H1 (cell line): Measurements from ENCODE around the gene RHOXF2. TPM values are rescaled to one million over a fixed set of nuclear protein-coding genes. Genes with fewer than 3 reads are reported as not detected.

Experiments
- CTCF ChIA-PET: fragments of 300-600 bp; sonication (Branson Sonifier 250); formaldehyde crosslinking; loops from one replicate; lab custom pipeline; 2021; ENCODE audit not compliant: partially characterized antibody; lab: Charles Lee
- POLR2A ChIA-PET: fragments of 300-600 bp; sonication (Branson Sonifier 250); formaldehyde crosslinking; loops from one replicate; lab custom pipeline; 2021; ENCODE audit warnings: inconsistent platforms; ENCODE audit not compliant: partially characterized antibody; lab: Charles Lee
- DNase-seq, 2 experiments: peaks; one replicate each; pipeline versions ENCODE4 v3.0.0 to v3.0.0-alpha.2; 2010 to 2022; ENCODE audit warnings: low spot score in 2 of 2, low read depth in 1 of 2, mixed read lengths in 1 of 2
- FAIRE-seq: peaks from 2 replicates; lab custom pipeline; 2011; peaks lifted over from hg19 to GRCh38; lab: Jason Lieb, UNC
- H2AFZ ChIP-seq: 2 replicates; pipeline ENCODE4 v1.8.1; 2012; ENCODE audit warnings: low read length, inconsistent platforms
- H2AK5ac ChIP-seq: 2 replicates; pipeline ENCODE4 v1.6.1; 2013; ENCODE audit warnings: low read depth, low read length
- H2BK120ac ChIP-seq: replicated peaks from 2 replicates; pipeline ENCODE3; 2013; ENCODE audit warnings: low read depth, low read length, inconsistent platforms
- H2BK12ac ChIP-seq: 2 replicates; pipeline ENCODE4 v1.6.1; 2013; ENCODE audit warnings: low read depth, low read length
- H2BK15ac ChIP-seq: 2 replicates; pipeline ENCODE4 v1.6.1; 2013; ENCODE audit warnings: low read length
- H2BK20ac ChIP-seq: 2 replicates; pipeline ENCODE4 v1.6.1; 2013; ENCODE audit warnings: low read length
- H2BK5ac ChIP-seq: 2 replicates; pipeline ENCODE4 v1.6.1; 2013; ENCODE audit warnings: low read depth, low read length
- H3K14ac ChIP-seq: 2 replicates; pipeline ENCODE4 v1.6.1; 2013; ENCODE audit warnings: inconsistent platforms; ENCODE audit not compliant: insufficient read length
- H3K18ac ChIP-seq: 2 replicates; pipeline ENCODE4 v1.6.1; 2013; ENCODE audit warnings: low read length; ENCODE audit errors: extremely low read depth
- H3K23ac ChIP-seq: 2 replicates; pipeline ENCODE4 v1.6.1; 2013; ENCODE audit warnings: inconsistent platforms; ENCODE audit not compliant: insufficient read length
- H3K23me2 ChIP-seq: 2 replicates; pipeline ENCODE4 v1.6.1; 2013; ENCODE audit warnings: low read depth, low read length
- H3K27ac ChIP-seq: 2 replicates; pipeline ENCODE4 v1.6.1; 2011; ENCODE audit warnings: low read depth, low read length, inconsistent platforms
- H3K27me3 ChIP-seq, 4 experiments: replicated peaks in 1 of 4; 1 replicate in 1 of 4; 2 replicates in 3 of 4; pipeline versions ENCODE4 v1.6.1 to v1.8.1; 2011 to 2013; ENCODE audit warnings: low read length in 3 of 4, mild to moderate bottlenecking in 3 of 4, inconsistent platforms in 2 of 4, mixed read lengths in 2 of 4, moderate library complexity in 1 of 4; ENCODE audit not compliant: control insufficient read depth in 3 of 4, insufficient read depth in 3 of 4; ENCODE audit errors: extremely low read depth in 1 of 4
- H3K36me3 ChIP-seq, 4 experiments: 2 replicates each; pipeline versions ENCODE4 v1.6.1 to v1.8.1; 2011 to 2013; ENCODE audit warnings: mild to moderate bottlenecking in 4 of 4, low read length in 3 of 4, moderate library complexity in 2 of 4, control low read depth in 1 of 4, inconsistent platforms in 1 of 4; ENCODE audit not compliant: insufficient read depth in 4 of 4, control insufficient read depth in 2 of 4
- H3K4ac ChIP-seq: replicated peaks from 2 replicates; pipeline ENCODE3; 2013; ENCODE audit warnings: low read length, low read depth, mixed read lengths, inconsistent platforms; ENCODE audit not compliant: insufficient read length
- H3K4me1 ChIP-seq, 4 experiments: replicated peaks in 1 of 4; 1 replicate in 1 of 4; 2 replicates in 3 of 4; pipeline versions ENCODE4 v1.6.1 to v1.8.1; 2011 to 2013; ENCODE audit warnings: low read length in 3 of 4, inconsistent platforms in 2 of 4, mixed read lengths in 1 of 4; ENCODE audit not compliant: insufficient read depth in 4 of 4, control insufficient read depth in 3 of 4
- H3K4me2 ChIP-seq, 2 experiments: 2 replicates each; pipeline versions ENCODE4 v1.6.1 to v1.8.1; 2011 to 2013; ENCODE audit warnings: low read depth in 2 of 2, low read length in 2 of 2, control low read depth in 1 of 2, inconsistent platforms in 1 of 2, mild to moderate bottlenecking in 1 of 2; ENCODE audit not compliant: insufficient read depth in 1 of 2
- H3K4me3 ChIP-seq, 4 experiments: fragments of 200-600, 300-600 bp in 1 of 4; sonication (generic), shearing (Covaris generic), sonication (Bioruptor Twin) in 1 of 4; 2 replicates each; pipeline versions ENCODE4 v1.5.1 to v1.8.1; 2011 to 2016; ENCODE audit warnings: low read length in 4 of 4, low read depth in 3 of 4, control low read depth in 2 of 4, inconsistent platforms in 2 of 4, mild to moderate bottlenecking in 2 of 4, mixed read lengths in 1 of 4, moderate library complexity in 1 of 4; ENCODE audit not compliant: insufficient read depth in 2 of 4; ENCODE audit errors: extremely low read depth in 1 of 4
- H3K56ac ChIP-seq: replicated peaks from 2 replicates; pipeline ENCODE3; 2013; ENCODE audit warnings: low read depth, mild to moderate bottlenecking, mixed read lengths, low read length, inconsistent platforms; ENCODE audit not compliant: insufficient read length
- H3K79me1 ChIP-seq: 2 replicates; pipeline ENCODE4 v1.6.1; 2013; ENCODE audit warnings: low read depth, low read length, control low read depth
- H3K79me2 ChIP-seq, 2 experiments: 2 replicates each; pipeline versions ENCODE4 v1.6.1 to v1.8.1; 2012 to 2013; ENCODE audit warnings: low read length in 2 of 2, mild to moderate bottlenecking in 2 of 2, inconsistent platforms in 1 of 2; ENCODE audit not compliant: insufficient read depth in 2 of 2, control insufficient read depth in 1 of 2
- H3K9ac ChIP-seq, 4 experiments: replicated peaks in 1 of 4; 1 replicate in 1 of 4; 2 replicates in 3 of 4; pipeline versions ENCODE4 v1.6.1 to v1.8.1; 2011 to 2013; ENCODE audit warnings: low read depth in 3 of 4, low read length in 3 of 4, control low read depth in 2 of 4, mild to moderate bottlenecking in 2 of 4, moderate library complexity in 2 of 4, inconsistent platforms in 1 of 4; ENCODE audit errors: extremely low read depth in 1 of 4
- H3K9me3 ChIP-seq, 2 experiments: 2 replicates each; pipeline versions ENCODE4 v1.6.1 to v1.8.1; 2012 to 2013; ENCODE audit warnings: mild to moderate bottlenecking in 2 of 2, moderate library complexity in 2 of 2, control low read depth in 1 of 2, inconsistent platforms in 1 of 2, low read depth in 1 of 2, low read length in 1 of 2, mixed read lengths in 1 of 2; ENCODE audit not compliant: insufficient read depth in 2 of 2
- H4K20me1 ChIP-seq, 2 experiments: replicated peaks in 1 of 2; 2 replicates each; pipeline versions ENCODE3 to v1.8.1; 2011 to 2013; ENCODE audit warnings: inconsistent platforms in 2 of 2, low read length in 2 of 2, mild to moderate bottlenecking in 1 of 2; ENCODE audit not compliant: insufficient read depth in 2 of 2, control insufficient read depth in 1 of 2
- H4K5ac ChIP-seq: 2 replicates; pipeline ENCODE4 v1.6.1; 2013; ENCODE audit warnings: low read length, low read depth, mixed read lengths, inconsistent platforms; ENCODE audit not compliant: insufficient read length
- H4K8ac ChIP-seq: 2 replicates; pipeline ENCODE4 v1.8.0; 2013; ENCODE audit warnings: mild to moderate bottlenecking, moderate library complexity, low read length, inconsistent platforms; ENCODE audit not compliant: insufficient read depth; ENCODE audit errors: extremely low read depth
- H4K91ac ChIP-seq: replicated peaks from 2 replicates; pipeline ENCODE3; 2013; ENCODE audit warnings: low read length, mixed read lengths, inconsistent platforms; ENCODE audit not compliant: insufficient read length
- BCL11A ChIP-seq, 2 experiments: IDR thresholded peaks; one replicate each; pipeline ENCODE4 v1.6.1; 2011; ENCODE audit warnings: low read depth in 2 of 2, low read length in 2 of 2, mild to moderate bottlenecking in 2 of 2
- NANOG ChIP-seq: IDR thresholded peaks from 2 replicates; pipeline ENCODE4 v1.6.1; 2011; ENCODE audit warnings: low read length, low read depth, mild to moderate bottlenecking, inconsistent platforms; ENCODE audit not compliant: insufficient read depth, poor library complexity, severe bottlenecking
- POLR2A ChIP-seq, 2 experiments: IDR thresholded peaks; 1 replicate in 1 of 2; 2 replicates in 1 of 2; pipeline ENCODE4 v1.6.1; 2011; ENCODE audit warnings: low read depth in 2 of 2, low read length in 2 of 2, mild to moderate bottlenecking in 2 of 2; ENCODE audit errors: control extremely low read depth in 1 of 2
- RFX5 ChIP-seq: IDR thresholded peaks from 2 replicates; pipeline ENCODE4 v1.6.1; 2011; ENCODE audit warnings: low read depth, low read length, improper control_type of control experiment, borderline replicate concordance
- SAP30 ChIP-seq: fragments of 300-600 bp; sonication (generic); IDR thresholded peaks from 2 replicates; pipeline ENCODE4 v1.7.1; 2012; ENCODE audit warnings: low read length, moderate library complexity, mild to moderate bottlenecking, inconsistent platforms; ENCODE audit not compliant: insufficient read depth, insufficient replicate concordance
- WGBS, 2 experiments: shearing (Covaris generic) in 1 of 2; methylation state at CpG; one replicate each; pipeline versions ENCODE4 v1.1.6 to v1.1.7; 2013 to 2015; ENCODE audit warnings: low lambda C conversion rate in 2 of 2, mixed read lengths in 2 of 2, inconsistent platforms in 1 of 2, low coverage in 1 of 2, missing lambda C conversion rate in 1 of 2; ENCODE audit not compliant: insufficient replicate concordance in 2 of 2, insufficient coverage in 1 of 2, insufficient read length in 1 of 2; ENCODE audit errors: extremely low coverage in 1 of 2, missing lambda C conversion rate in 1 of 2; 5-methylcytosine and 5-hydroxymethylcytosine counted together
- polyA plus RNA-seq, 7 experiments: library from polyadenylated mRNA; depleted of rRNA in 3 of 7; stranded (reverse) in 5 of 7; unstranded in 2 of 7; fragments of >200 nt in 5 of 7; fragments of 200-250 nt in 2 of 7; gene quantifications; 1 replicate in 5 of 7; 2 replicates in 1 of 7; 4 replicates in 1 of 7; pipeline versions ENCODE4 v1.2.1 to v1.2.3, GENCODE V29; 2011 to 2013; ENCODE audit warnings: missing spikeins in 2 of 7, mixed read lengths in 2 of 7
- total RNA-seq: library from RNA; stranded (reverse); fragmentation: NEBNext Ultra II Directional; extraction: Animal tissue kit (Norgen Biotek cat#: 25700); gene quantifications from 2 replicates; pipeline ENCODE4 v1.2.1, GENCODE V29; 2021

The RHOXF2 gene
- total and polyA plus RNA-seq, 2 of the 8 experiments (the other 6 are each of a cell fraction or from before 2014, with no cell fraction given): not detected

- no peak overlapping the region for H3K23ac ChIP-seq
- no peak for FAIRE-seq
Observed at GRCh38 chrX:120109378-120109777, 49.0 kb upstream of the RHOXF2 start.

More at GRCh38 chrX:120109378-120109777, 49.0 kb upstream of the RHOXF2 start:
- 100% methylated on average over 1 of the region's 1 CpG; no CpG with 5 or more reads in 1 of the 2 experiments for WGBS, 2 experiments
- Histone ChIP-seq H3K18ac (no peak overlapping the region), H3K4me3 (no peak overlapping the region), H3K9me3 (no peaks in the 10 kb centered on the region), H3K79me2 (no peaks in the 10 kb centered on the region), H3K4ac (no peak overlapping the region), H4K91ac (no peak overlapping the region), H2BK120ac (no peak overlapping the region), H3K4me2 (no peak overlapping the region), H2BK15ac (no peak overlapping the region), H3K9ac (no peak overlapping the region), H2AFZ (no peak overlapping the region), H3K56ac (no peak overlapping the region), H2BK5ac (no peak overlapping the region), H3K27ac (no peak overlapping the region), H3K4me1 (no peaks in the 10 kb centered on the region), H4K8ac (no peak overlapping the region), H3K27me3 (no peaks in the 10 kb centered on the region), H3K23me2 (no peaks in the 10 kb centered on the region), H2BK12ac (no peak overlapping the region), H3K79me1 (no peaks in the 10 kb centered on the region), H2BK20ac (no peak overlapping the region), H4K20me1 (no peaks in the 10 kb centered on the region), H3K36me3 (no peaks in the 10 kb centered on the region), H4K5ac (no peak overlapping the region), H2AK5ac (no peak overlapping the region), H3K14ac (no peak overlapping the region)
- ChIA-PET CTCF (interaction anchor here (1.1 to 1.4 kb wide), 3 partner anchors 13 to 105 kb away, joined by 3 read pairs; no protein-coding TSS in a partner anchor), POLR2A (interaction anchor here (1.1 kb wide), 1 partner anchor 8 kb away, joined by 3 read pairs; no protein-coding TSS in a partner anchor)
- DNase-seq: no peak
- TF ChIP-seq BCL11A (IDR thresholded peaks at IDR 0.05; ENCODE audit: low read depth in 2 of 2, low read length in 2 of 2) (no peak), POLR2A (IDR thresholded peaks at IDR 0.05; ENCODE audit: control extremely low read depth in 1 of 2, low read depth in 2 of 2, low read length in 2 of 2) (no peak), RFX5 (no peak), NANOG (no peak), SAP30 (no peak)
